ENCODE measurements around the gene TSC22D2.

DNA sequence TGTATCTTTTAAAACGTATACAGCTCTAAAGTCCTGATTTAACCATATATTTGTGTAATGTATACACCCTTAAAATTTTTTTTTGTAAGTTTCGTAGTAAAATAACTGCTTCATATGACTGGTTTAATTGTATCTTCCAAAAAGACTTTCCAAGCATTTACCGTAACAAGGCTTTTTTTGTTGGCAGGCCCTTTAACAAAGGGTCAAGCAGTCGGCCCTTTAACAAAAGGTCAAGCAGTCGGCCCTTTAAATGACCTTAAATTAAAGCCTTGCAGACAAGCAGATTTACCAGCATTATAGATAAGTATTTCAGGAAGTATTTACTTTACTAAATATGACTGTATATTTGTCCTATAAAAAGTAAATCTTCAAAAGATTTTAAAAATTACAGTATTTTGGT lies 28.1 kb downstream of the TSC22D2 start:
- TF ChIP-seq, protein P1, sequence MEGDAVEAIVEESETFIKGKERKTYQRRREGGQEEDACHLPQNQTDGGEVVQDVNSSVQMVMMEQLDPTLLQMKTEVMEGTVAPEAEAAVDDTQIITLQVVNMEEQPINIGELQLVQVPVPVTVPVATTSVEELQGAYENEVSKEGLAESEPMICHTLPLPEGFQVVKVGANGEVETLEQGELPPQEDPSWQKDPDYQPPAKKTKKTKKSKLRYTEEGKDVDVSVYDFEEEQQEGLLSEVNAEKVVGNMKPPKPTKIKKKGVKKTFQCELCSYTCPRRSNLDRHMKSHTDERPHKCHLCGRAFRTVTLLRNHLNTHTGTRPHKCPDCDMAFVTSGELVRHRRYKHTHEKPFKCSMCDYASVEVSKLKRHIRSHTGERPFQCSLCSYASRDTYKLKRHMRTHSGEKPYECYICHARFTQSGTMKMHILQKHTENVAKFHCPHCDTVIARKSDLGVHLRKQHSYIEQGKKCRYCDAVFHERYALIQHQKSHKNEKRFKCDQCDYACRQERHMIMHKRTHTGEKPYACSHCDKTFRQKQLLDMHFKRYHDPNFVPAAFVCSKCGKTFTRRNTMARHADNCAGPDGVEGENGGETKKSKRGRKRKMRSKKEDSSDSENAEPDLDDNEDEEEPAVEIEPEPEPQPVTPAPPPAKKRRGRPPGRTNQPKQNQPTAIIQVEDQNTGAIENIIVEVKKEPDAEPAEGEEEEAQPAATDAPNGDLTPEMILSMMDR (IDR thresholded peaks at IDR 0.05): no peak
- no peak for TF ChIP-seq POLR2A (IDR thresholded peaks at IDR 0.05)
- TF ChIP-seq EP300 (IDR thresholded peaks at IDR 0.05): no peak
- TF ChIP-seq POLR2AphosphoS5 (IDR thresholded peaks at IDR 0.05): no peak

All from sigmoid colon (tissue), 4 donors.